Fibroblast of villous mesenchyme (primary cell): ENCODE measurements around the gene CADPS. TPM values are rescaled to one million over a fixed set of nuclear protein-coding genes. Genes with fewer than 3 reads are reported as not detected.

Experiments used
- DNase-seq: peaks from one replicate; pipeline ENCODE4 v3.0.0-alpha.2; 2010; ENCODE audit warnings: low read depth
- H3K4me3 ChIP-seq: 2 replicates; pipeline ENCODE4 v1.5.1; 2011; ENCODE audit warnings: low read depth, mild to moderate bottlenecking, low read length
- total RNA-seq: library from RNA; depleted of rRNA; stranded (reverse); fragments of >200 nt; gene quantifications from 2 replicates; pipeline ENCODE4 v1.2.3, GENCODE V29; 2012
- TF ChIP-seq, protein P1 (sequence below): IDR thresholded peaks from 2 replicates; pipeline ENCODE4 v1.5.1; 2012; ENCODE audit warnings: low read depth, mild to moderate bottlenecking, low read length; ENCODE audit not compliant: insufficient read depth

The CADPS gene
- total RNA-seq, 1 donor, result not detected

DNA sequence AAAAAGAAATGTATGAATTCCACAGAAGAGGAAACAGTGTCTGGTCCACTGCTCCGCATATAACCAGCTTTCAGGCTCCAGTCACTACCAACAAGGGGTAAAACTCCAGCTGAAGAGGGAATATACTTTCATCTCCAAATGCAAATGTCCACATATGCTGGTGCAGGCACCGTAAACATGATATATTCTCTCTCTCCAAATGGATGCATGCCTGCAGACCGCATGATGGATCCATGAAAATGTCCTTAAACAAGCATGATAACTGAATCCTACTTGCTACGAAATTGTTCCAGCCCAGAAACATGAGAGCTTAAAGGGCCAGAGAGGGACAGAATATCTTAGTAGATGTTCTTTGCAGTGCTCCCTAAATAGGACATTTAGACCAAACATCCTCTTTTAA lies 351.5 kb downstream of the CADPS start:
- TF ChIP-seq, protein P1, sequence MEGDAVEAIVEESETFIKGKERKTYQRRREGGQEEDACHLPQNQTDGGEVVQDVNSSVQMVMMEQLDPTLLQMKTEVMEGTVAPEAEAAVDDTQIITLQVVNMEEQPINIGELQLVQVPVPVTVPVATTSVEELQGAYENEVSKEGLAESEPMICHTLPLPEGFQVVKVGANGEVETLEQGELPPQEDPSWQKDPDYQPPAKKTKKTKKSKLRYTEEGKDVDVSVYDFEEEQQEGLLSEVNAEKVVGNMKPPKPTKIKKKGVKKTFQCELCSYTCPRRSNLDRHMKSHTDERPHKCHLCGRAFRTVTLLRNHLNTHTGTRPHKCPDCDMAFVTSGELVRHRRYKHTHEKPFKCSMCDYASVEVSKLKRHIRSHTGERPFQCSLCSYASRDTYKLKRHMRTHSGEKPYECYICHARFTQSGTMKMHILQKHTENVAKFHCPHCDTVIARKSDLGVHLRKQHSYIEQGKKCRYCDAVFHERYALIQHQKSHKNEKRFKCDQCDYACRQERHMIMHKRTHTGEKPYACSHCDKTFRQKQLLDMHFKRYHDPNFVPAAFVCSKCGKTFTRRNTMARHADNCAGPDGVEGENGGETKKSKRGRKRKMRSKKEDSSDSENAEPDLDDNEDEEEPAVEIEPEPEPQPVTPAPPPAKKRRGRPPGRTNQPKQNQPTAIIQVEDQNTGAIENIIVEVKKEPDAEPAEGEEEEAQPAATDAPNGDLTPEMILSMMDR, result no peak
- no peak for DNase-seq
- no peak overlapping the region for H3K4me3 ChIP-seq

DNA sequence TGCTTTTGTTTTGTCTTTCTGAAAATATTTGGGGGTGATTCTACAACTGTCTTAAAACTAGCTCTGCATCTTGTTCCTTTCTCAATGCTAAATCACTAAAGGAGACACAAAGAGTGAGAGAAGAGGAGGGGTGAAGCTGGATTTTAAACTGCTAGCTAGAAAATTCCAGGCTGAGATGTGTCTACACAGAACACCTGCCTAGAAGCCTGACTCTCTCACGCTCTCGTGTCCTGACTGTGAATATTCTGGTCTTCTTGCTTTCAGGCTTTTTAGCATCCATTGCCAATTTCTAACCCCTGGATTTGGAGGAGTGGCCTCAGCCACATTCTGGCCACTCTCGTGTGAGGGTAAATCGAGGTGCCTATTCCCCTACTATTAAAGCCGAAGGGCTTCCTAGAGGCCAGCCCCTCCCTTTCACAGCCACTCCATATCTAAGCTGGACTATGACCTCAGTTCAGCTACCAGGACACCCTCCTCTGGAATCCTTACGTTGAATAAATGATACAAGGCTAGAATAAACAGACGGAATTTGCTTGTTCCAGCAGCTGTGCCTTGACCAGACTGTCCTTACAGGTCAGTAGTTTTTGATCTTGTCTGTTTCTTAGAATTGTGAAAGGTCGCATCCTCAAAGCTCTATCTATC lies 353.6 kb downstream of the CADPS start:
- TF ChIP-seq, protein P1, result no peak
- no peak overlapping the region for H3K4me3 ChIP-seq
- DNase-seq, result no peak

DNA sequence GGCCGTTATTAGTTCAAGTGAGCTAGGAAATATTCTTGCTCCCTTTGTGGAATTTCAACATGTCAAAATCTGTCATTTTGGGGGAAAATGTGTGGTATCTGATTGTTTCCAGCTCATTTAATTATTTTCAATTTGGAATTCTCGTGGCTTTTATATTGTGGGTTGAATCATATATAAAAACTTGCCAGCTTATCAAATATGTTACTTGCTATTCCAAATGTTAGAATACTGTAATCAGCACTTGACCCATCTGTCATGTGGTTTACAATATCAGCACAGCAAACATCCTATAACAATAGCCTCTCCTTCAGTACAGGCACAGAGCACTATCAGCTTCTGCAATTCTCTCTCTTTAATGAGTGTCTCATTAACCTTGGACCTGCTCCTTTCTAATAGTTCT lies 371.7 kb downstream of the CADPS start:
- DNase-seq, result no peak
- H3K4me3 ChIP-seq, result no peak overlapping the region
- TF ChIP-seq, protein P1, result no peak

DNA sequence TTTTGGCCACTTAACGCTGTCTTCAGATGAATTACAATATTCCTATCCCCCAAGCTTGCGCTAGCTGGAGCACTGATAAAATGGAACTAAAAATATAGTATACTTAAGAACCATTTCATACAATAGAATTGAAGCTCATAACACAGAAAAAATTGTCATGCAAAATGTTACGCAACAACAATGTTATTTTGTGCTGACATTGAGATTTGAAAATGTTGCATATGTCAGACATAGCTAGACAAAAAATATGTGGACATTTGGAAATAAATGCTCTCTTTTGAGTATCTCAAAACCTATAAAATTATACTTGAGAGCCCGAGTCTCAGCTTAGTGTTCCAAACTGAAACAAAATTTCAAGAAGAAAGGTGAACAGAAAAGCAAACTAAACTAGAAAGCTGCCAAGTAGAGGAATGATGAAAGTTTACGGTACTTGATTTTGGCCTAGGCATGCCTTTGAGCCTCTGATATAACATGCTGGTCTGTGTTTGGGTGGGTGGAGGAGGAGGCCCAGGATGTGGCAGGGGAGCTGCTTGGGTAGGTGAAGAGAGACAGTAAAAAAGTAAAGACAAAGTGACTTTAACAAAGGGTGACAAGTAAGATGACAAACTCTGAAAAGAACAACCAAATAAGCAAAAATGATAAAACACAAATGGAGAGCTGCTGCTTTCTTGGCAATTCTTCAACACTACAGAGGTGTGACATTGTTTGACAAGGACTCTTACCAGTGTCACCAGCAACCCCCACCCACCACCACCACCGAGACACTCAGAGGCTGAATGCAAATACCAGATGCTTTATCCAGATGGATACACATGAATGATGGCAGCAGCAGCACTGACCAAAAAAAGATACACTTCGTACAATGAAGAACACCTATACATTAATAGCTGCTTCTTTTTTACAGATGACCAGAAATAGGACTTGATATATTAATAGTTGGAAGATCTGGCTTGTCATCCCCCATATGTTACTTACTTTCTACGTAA lies 372.6 kb downstream of the CADPS start:
- no peak for DNase-seq
- TF ChIP-seq, protein P1, result no peak
- H3K4me3 ChIP-seq, result no peak overlapping the region

DNA sequence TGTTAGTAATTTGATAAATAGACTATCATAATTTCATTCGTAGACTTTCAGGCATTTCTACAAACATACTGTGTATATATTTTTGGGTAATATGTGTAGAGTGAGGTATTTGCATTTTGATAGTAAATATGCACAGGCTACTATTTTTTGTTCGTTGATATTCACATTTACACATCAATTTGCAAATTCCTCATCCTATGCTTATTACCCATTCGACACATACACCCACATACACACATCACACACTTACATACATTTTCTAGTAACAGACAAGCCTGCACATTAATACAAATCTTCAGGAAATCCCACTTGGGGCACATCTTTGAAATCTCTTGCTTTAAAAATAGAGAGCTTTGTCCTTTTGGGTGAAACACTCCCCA lies 373.9 kb downstream of the CADPS start:
- no peak for DNase-seq
- no peak overlapping the region for H3K4me3 ChIP-seq
- TF ChIP-seq, protein P1, result no peak

DNA sequence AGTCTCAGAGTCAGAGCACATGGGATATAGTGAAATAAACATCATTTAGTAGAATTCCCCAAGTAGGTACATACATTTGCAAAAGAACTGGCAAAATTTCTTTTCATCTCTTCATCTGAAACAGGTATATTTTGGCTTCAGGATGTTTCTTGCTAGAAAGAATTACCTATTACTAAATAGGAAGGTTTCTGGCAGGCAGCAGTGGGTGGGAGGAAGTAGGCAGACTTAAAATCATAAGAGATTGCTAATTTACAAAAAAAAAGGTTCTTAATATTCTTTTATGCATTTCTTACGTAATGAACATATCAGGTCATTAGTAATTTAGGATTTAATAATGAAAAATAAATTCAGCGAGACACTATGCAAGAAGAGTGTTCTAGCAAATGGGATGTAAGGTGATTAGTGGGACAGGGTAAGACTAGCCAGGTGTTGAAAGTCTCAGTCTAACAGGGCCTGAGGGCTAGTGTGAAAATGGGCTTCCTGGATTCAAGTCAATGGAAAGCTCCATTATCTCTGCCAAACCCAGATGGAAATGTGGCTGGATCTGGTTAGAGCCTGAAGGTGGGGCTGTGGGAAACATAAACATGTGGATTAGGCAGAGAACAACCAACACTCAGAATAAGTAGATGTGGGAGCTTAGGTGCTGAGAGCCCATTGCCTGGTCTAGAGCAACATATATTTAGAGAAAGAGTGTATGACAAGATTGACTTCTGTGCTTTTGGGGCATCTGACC lies 374.5 kb downstream of the CADPS start:
- TF ChIP-seq, protein P1, result no peak
- no peak for DNase-seq
- H3K4me3 ChIP-seq, result no peak overlapping the region
